A549 (cell line): ENCODE results near the gene LUZP1.

Experiments
- BHLHE40 ChIP-seq: IDR thresholded peaks from 2 replicates; pipeline ENCODE4 v1.6.1; 2012; ENCODE audit warnings: low read depth, low read length, inconsistent platforms
- MAFK ChIP-seq: fragments of 450-650 bp; IDR thresholded peaks from 2 replicates; pipeline ENCODE4 v1.6.1; 2014; ENCODE audit not compliant: partially characterized antibody
- NFE2L2 ChIP-seq: fragments of 150-350 bp; conservative IDR thresholded peaks from 2 replicates; pipeline ENCODE4 v1.6.1; 2014; ENCODE audit warnings: low read length
- POLR2A ChIP-seq: IDR thresholded peaks from 2 replicates; pipeline ENCODE4 v1.6.1; 2012; ENCODE audit warnings: mild to moderate bottlenecking, low read length
- RAD21 ChIP-seq, 2 experiments: fragments of >200 bp in 1 of 2; sonication (Bioruptor Twin) in 1 of 2; formaldehyde crosslinking in 1 of 2; IDR thresholded peaks in 1 of 2; conservative IDR thresholded peaks in 1 of 2; 2 replicates in 1 of 2; 3 replicates in 1 of 2; pipeline ENCODE4 v1.6.1; 2012 to 2018; ENCODE audit warnings: inconsistent platforms in 1 of 2
- RFX5 ChIP-seq: fragments of 450-650 bp; IDR thresholded peaks from 2 replicates; pipeline ENCODE4 v1.7.1; 2014; ENCODE audit warnings: antibody characterized with exemption, mild to moderate bottlenecking, moderate library complexity
- ZFP36 ChIP-seq: fragments of 450-650 bp; IDR thresholded peaks from 2 replicates; pipeline ENCODE4 v1.6.1; 2014; ENCODE audit warnings: borderline replicate concordance; ENCODE audit not compliant: partially characterized antibody
- TF ChIP-seq, protein P1 (sequence below): fragments of >200 bp; sonication (Bioruptor Twin); formaldehyde crosslinking; IDR thresholded peaks from 3 replicates; pipeline ENCODE4 v1.5.1; 2016
- TF ChIP-seq, protein P2 (sequence below): fragments of 250-450 bp; sonication (Bioruptor Pico); IDR thresholded peaks from 2 replicates; pipeline ENCODE4 v1.5.0; 2021; ENCODE audit warnings: mild to moderate bottlenecking, moderate library complexity, borderline replicate concordance
- TF ChIP-seq, protein P3 (sequence below): fragments of 450-650 bp; IDR thresholded peaks from 2 replicates; pipeline ENCODE4 v1.6.1; 2014; ENCODE audit warnings: antibody characterized with exemption
- TF ChIP-seq, protein P4 (sequence below): fragments of 150-350 bp; IDR thresholded peaks from 2 replicates; pipeline ENCODE4 v1.6.1; 2014; ENCODE audit warnings: low read depth, mild to moderate bottlenecking, low read length

DNA sequence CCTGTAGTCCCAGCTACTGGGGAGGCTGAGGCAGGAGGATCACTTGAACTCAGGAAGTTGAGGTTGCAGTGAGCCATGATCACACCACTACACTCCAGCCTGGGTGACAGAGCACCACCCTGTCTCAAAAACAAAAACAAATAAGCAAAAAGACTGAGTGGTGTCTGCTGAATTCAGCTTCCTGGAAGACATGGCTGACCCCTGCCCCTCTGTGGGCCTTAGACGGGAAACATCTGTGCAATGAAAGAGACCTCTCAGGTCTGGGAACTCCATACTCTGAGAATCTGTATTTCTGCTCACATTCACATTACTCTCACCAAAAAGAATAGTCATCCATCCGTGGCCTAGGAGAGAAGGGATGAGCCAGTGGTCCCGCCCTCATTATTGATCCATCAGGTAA is 46.6 kb upstream of the LUZP1 start:
- no peak for TF ChIP-seq POLR2A
- no peak for TF ChIP-seq MAFK
- TF ChIP-seq, protein P1, sequence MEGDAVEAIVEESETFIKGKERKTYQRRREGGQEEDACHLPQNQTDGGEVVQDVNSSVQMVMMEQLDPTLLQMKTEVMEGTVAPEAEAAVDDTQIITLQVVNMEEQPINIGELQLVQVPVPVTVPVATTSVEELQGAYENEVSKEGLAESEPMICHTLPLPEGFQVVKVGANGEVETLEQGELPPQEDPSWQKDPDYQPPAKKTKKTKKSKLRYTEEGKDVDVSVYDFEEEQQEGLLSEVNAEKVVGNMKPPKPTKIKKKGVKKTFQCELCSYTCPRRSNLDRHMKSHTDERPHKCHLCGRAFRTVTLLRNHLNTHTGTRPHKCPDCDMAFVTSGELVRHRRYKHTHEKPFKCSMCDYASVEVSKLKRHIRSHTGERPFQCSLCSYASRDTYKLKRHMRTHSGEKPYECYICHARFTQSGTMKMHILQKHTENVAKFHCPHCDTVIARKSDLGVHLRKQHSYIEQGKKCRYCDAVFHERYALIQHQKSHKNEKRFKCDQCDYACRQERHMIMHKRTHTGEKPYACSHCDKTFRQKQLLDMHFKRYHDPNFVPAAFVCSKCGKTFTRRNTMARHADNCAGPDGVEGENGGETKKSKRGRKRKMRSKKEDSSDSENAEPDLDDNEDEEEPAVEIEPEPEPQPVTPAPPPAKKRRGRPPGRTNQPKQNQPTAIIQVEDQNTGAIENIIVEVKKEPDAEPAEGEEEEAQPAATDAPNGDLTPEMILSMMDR = no peak
- TF ChIP-seq RFX5 = no peak
- TF ChIP-seq, protein P2, sequence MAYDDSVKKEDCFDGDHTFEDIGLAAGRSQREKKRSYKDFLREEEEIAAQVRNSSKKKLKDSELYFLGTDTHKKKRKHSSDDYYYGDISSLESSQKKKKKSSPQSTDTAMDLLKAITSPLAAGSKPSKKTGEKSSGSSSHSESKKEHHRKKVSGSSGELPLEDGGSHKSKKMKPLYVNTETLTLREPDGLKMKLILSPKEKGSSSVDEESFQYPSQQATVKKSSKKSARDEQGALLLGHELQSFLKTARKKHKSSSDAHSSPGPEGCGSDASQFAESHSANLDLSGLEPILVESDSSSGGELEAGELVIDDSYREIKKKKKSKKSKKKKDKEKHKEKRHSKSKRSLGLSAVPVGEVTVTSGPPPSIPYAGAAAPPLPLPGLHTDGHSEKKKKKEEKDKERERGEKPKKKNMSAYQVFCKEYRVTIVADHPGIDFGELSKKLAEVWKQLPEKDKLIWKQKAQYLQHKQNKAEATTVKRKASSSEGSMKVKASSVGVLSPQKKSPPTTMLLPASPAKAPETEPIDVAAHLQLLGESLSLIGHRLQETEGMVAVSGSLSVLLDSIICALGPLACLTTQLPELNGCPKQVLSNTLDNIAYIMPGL (CRISPR knock-in tag) = no peak
- TF ChIP-seq, protein P3, sequence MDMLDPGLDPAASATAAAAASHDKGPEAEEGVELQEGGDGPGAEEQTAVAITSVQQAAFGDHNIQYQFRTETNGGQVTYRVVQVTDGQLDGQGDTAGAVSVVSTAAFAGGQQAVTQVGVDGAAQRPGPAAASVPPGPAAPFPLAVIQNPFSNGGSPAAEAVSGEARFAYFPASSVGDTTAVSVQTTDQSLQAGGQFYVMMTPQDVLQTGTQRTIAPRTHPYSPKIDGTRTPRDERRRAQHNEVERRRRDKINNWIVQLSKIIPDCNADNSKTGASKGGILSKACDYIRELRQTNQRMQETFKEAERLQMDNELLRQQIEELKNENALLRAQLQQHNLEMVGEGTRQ = no peak
- TF ChIP-seq, protein P4, sequence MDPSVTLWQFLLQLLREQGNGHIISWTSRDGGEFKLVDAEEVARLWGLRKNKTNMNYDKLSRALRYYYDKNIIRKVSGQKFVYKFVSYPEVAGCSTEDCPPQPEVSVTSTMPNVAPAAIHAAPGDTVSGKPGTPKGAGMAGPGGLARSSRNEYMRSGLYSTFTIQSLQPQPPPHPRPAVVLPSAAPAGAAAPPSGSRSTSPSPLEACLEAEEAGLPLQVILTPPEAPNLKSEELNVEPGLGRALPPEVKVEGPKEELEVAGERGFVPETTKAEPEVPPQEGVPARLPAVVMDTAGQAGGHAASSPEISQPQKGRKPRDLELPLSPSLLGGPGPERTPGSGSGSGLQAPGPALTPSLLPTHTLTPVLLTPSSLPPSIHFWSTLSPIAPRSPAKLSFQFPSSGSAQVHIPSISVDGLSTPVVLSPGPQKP = no peak
- TF ChIP-seq NFE2L2 = no peak
- no peak for TF ChIP-seq BHLHE40
- no peak for TF ChIP-seq RAD21 (conservative IDR thresholded peaks at IDR 0.05 in 1 of 2, IDR thresholded peaks at IDR 0.05 in 1 of 2)
- TF ChIP-seq ZFP36 = no peak
